IMR-90 (cell line): ENCODE data around the gene TMPRSS11A. TPM values are rescaled to one million over a fixed set of nuclear protein-coding genes. Genes with fewer than 3 reads are reported as not detected.

Experiments used
- ATAC-seq: fragments of 200-7000 bp; cut with Tn5 transposase; 2 replicates; pipeline ENCODE4 v1.9.1; 2020; ENCODE audit warnings: low read depth, mild to moderate bottlenecking, moderate library complexity
- BruUV-seq: library from RNA; stranded (reverse); fragments of 400-500 nt; replicated peaks from 2 replicates; lab custom pipeline; 2021; lab: Mats Ljungman, UMichigan
- CTCF ChIA-PET: fragments of 300-600 bp; formaldehyde crosslinking; extraction: SDS; loops from one replicate; lab custom pipeline; 2021; ENCODE audit warnings: antibody characterized with exemption; lab: Yijun Ruan, JAX
- POLR2A ChIA-PET: fragments of 300-600 bp; sonication (Branson Sonifier 250); formaldehyde crosslinking; loops from one replicate; lab custom pipeline; 2022; ENCODE audit warnings: antibody characterized with exemption; ENCODE audit not compliant: unreplicated experiment; lab: Charles Lee
- DNase-seq: peaks from one replicate; pipeline ENCODE4 v3.0.0; 2013
- H2AFZ ChIP-seq: replicated peaks from 2 replicates; pipeline ENCODE3; 2013; ENCODE audit warnings: low read length, mild to moderate bottlenecking; ENCODE audit not compliant: poor library complexity
- H2AK5ac ChIP-seq: 2 replicates; pipeline ENCODE4 v1.6.1; 2013; ENCODE audit warnings: low read depth, low read length, inconsistent platforms
- H2AK9ac ChIP-seq: replicated peaks from 2 replicates; pipeline ENCODE3; 2013; ENCODE audit warnings: mild to moderate bottlenecking, low read depth, low read length, moderate library complexity; ENCODE audit not compliant: poor library complexity
- H2BK120ac ChIP-seq: 2 replicates; pipeline ENCODE4 v1.6.1; 2013; ENCODE audit warnings: low read depth, low read length, inconsistent platforms
- H2BK15ac ChIP-seq: 3 replicates; pipeline ENCODE4 v1.6.1; 2013; ENCODE audit warnings: low read depth, low read length, inconsistent platforms
- H2BK20ac ChIP-seq: 2 replicates; pipeline ENCODE4 v1.6.1; 2013; ENCODE audit warnings: low read depth, mild to moderate bottlenecking, inconsistent platforms, low read length, moderate library complexity
- H2BK5ac ChIP-seq: 2 replicates; pipeline ENCODE4 v1.6.1; 2013; ENCODE audit warnings: mild to moderate bottlenecking, low read depth, low read length, inconsistent platforms; ENCODE audit not compliant: poor library complexity, severe bottlenecking
- H3K14ac ChIP-seq: replicated peaks from 2 replicates; pipeline ENCODE4 v1.6.1; 2013; ENCODE audit warnings: low read depth, low read length, inconsistent platforms
- H3K18ac ChIP-seq: 2 replicates; pipeline ENCODE4 v1.6.1; 2013; ENCODE audit warnings: low read depth, low read length, control low read depth
- H3K23ac ChIP-seq: 2 replicates; pipeline ENCODE4 v1.6.1; 2013; ENCODE audit warnings: low read depth, low read length, inconsistent platforms
- H3K27ac ChIP-seq: 2 replicates; pipeline ENCODE4 v1.5.1; 2013; ENCODE audit warnings: mild to moderate bottlenecking, control low read depth, low read length; ENCODE audit not compliant: insufficient read depth
- H3K27me3 ChIP-seq: 2 replicates; pipeline ENCODE4 v1.6.1; 2013; ENCODE audit warnings: low read length; ENCODE audit not compliant: control insufficient read depth, insufficient read depth
- H3K36me3 ChIP-seq: 2 replicates; pipeline ENCODE4 v1.6.1; 2013; ENCODE audit warnings: low read length, mixed read lengths; ENCODE audit not compliant: control insufficient read depth, insufficient read depth
- H3K4ac ChIP-seq: 2 replicates; pipeline ENCODE4 v1.6.1; 2013; ENCODE audit warnings: low read depth, low read length, inconsistent platforms
- H3K4me1 ChIP-seq: 2 replicates; pipeline ENCODE4 v1.6.1; 2013; ENCODE audit warnings: low read length, mixed read lengths; ENCODE audit not compliant: control insufficient read depth, insufficient read depth
- H3K4me2 ChIP-seq: 2 replicates; pipeline ENCODE4 v1.6.1; 2013; ENCODE audit warnings: low read depth, mild to moderate bottlenecking, control low read depth, low read length, moderate library complexity
- H3K4me3 ChIP-seq: 2 replicates; pipeline ENCODE4 v1.5.1; 2013; ENCODE audit warnings: low read depth, mild to moderate bottlenecking, control low read depth, low read length, moderate library complexity; ENCODE audit not compliant: insufficient read depth
- H3K56ac ChIP-seq: 2 replicates; pipeline ENCODE4 v1.6.1; 2013; ENCODE audit warnings: low read length, inconsistent platforms; ENCODE audit not compliant: insufficient read depth; ENCODE audit errors: extremely low read depth
- H3K79me1 ChIP-seq, 2 experiments: 2 replicates each; pipeline ENCODE4 v1.6.1; 2013; ENCODE audit warnings: low read length in 2 of 2, inconsistent platforms in 1 of 2, low read depth in 1 of 2
- H3K9ac ChIP-seq: 2 replicates; pipeline ENCODE4 v1.6.1; 2013; ENCODE audit warnings: low read depth, low read length, control low read depth
- H3K9me1 ChIP-seq: 2 replicates; pipeline ENCODE4 v1.6.1; 2013; ENCODE audit warnings: low read length, inconsistent platforms; ENCODE audit not compliant: insufficient read depth
- H3K9me3 ChIP-seq: 2 replicates; pipeline ENCODE4 v1.6.1; 2013; ENCODE audit warnings: low read length; ENCODE audit not compliant: control insufficient read depth, insufficient read depth
- H4K20me1 ChIP-seq: 2 replicates; pipeline ENCODE4 v1.6.1; 2013; ENCODE audit warnings: low read length, inconsistent platforms; ENCODE audit not compliant: insufficient read depth
- H4K5ac ChIP-seq: 2 replicates; pipeline ENCODE4 v1.6.1; 2013; ENCODE audit warnings: mild to moderate bottlenecking, low read depth, low read length, control low read depth
- H4K8ac ChIP-seq, 2 experiments: 2 replicates each; pipeline ENCODE4 v1.6.1; 2013; ENCODE audit warnings: low read depth in 2 of 2, low read length in 2 of 2, control low read depth in 1 of 2, inconsistent platforms in 1 of 2
- H4K91ac ChIP-seq: 2 replicates; pipeline ENCODE4 v1.6.1; 2013; ENCODE audit warnings: low read depth, low read length, inconsistent platforms; ENCODE audit not compliant: insufficient read depth
- BHLHE40 ChIP-seq: fragments of 150-350 bp; IDR thresholded peaks from 2 replicates; pipeline ENCODE4 v1.6.1; 2016; ENCODE audit warnings: mild to moderate bottlenecking, low read depth, low read length
- CEBPB ChIP-seq: IDR thresholded peaks from 2 replicates; pipeline ENCODE4 v1.6.1; 2012; ENCODE audit warnings: low read depth, low read length, improper control_type of control experiment
- CHD1 ChIP-seq: IDR thresholded peaks from 2 replicates; pipeline ENCODE4 v1.6.1; 2012; ENCODE audit warnings: low read depth, low read length, improper control_type of control experiment
- CTCF ChIP-seq: conservative IDR thresholded peaks from 2 replicates; pipeline ENCODE4 v1.5.1; 2012; ENCODE audit warnings: mild to moderate bottlenecking, low read depth, low read length, improper control_type of control experiment
- ELK1 ChIP-seq: fragments of 150-350 bp; IDR thresholded peaks from 2 replicates; pipeline ENCODE4 v1.6.1; 2016; ENCODE audit warnings: low read depth, mild to moderate bottlenecking, low read length, moderate library complexity, borderline replicate concordance
- FOS ChIP-seq: fragments of 150-350 bp; IDR thresholded peaks from 2 replicates; pipeline ENCODE4 v1.6.1; 2016; ENCODE audit warnings: low read depth, low read length
- MAFK ChIP-seq: IDR thresholded peaks from 2 replicates; pipeline ENCODE4 v1.6.1; 2012; ENCODE audit warnings: low read depth, low read length, improper control_type of control experiment
- MAZ ChIP-seq: IDR thresholded peaks from 2 replicates; pipeline ENCODE4 v1.6.1; 2012; ENCODE audit warnings: low read depth, mild to moderate bottlenecking, low read length, improper control_type of control experiment, moderate library complexity, borderline replicate concordance
- MXI1 ChIP-seq: IDR thresholded peaks from 2 replicates; pipeline ENCODE4 v1.6.1; 2012; ENCODE audit warnings: low read depth, mild to moderate bottlenecking, low read length, moderate library complexity, borderline replicate concordance
- NFE2L2 ChIP-seq: fragments of 150-350 bp; IDR thresholded peaks from 2 replicates; pipeline ENCODE4 v1.6.1; 2016; ENCODE audit warnings: low read depth, mild to moderate bottlenecking, low read length
- POLR2A ChIP-seq: IDR thresholded peaks from 2 replicates; pipeline ENCODE4 v1.6.1; 2012; ENCODE audit warnings: mild to moderate bottlenecking, low read depth, low read length
- RAD21 ChIP-seq: IDR thresholded peaks from 2 replicates; pipeline ENCODE4 v1.6.1; 2012; ENCODE audit warnings: low read length, improper control_type of control experiment
- RCOR1 ChIP-seq: IDR thresholded peaks from 2 replicates; pipeline ENCODE4 v1.6.1; 2012; ENCODE audit warnings: mild to moderate bottlenecking, low read length, improper control_type of control experiment; ENCODE audit not compliant: insufficient replicate concordance
- RFX5 ChIP-seq: IDR thresholded peaks from 2 replicates; pipeline ENCODE4 v1.8.0; 2012; ENCODE audit warnings: low read depth, mild to moderate bottlenecking, low read length, moderate library complexity
- SMC3 ChIP-seq: fragments of 150-350 bp; IDR thresholded peaks from 2 replicates; pipeline ENCODE4 v1.6.1; 2016; ENCODE audit warnings: low read depth, mild to moderate bottlenecking, antibody characterized with exemption, low read length, moderate library complexity
- USF2 ChIP-seq: fragments of 150-350 bp; IDR thresholded peaks from 2 replicates; pipeline ENCODE4 v1.6.1; 2017; ENCODE audit warnings: mild to moderate bottlenecking, antibody characterized with exemption, low read length, low read depth
- WGBS, 2 experiments: methylation state at CpG; one replicate each; pipeline versions ENCODE4 v1.1.5 to v1.1.7; 2013; ENCODE audit warnings: missing lambda C conversion rate in 2 of 2; ENCODE audit not compliant: insufficient read length in 1 of 2; ENCODE audit errors: extremely low coverage in 2 of 2; 5-methylcytosine and 5-hydroxymethylcytosine counted together
- dilution Hi-C: fragments of 300-500 bp; cut with HindIII; formaldehyde crosslinking; loops from one replicate; pipeline ENCODE4 v1.14.3; 2018; ENCODE audit warnings: low sequenced_read_pairs; ENCODE audit not compliant: unreplicated experiment
- in situ Hi-C: fragments of 300-500 bp; cut with MboI; formaldehyde crosslinking; loops from 3 replicates; pipeline ENCODE4 v1.14.3; 2019; ENCODE audit warnings: low sequenced_read_pairs, inconsistent platforms, mixed read lengths
- intact Hi-C: fragments of 100-400 bp; cut with micrococcal nuclease; formaldehyde crosslinking; loops from 2 replicates; pipeline ENCODE4 v1.10.0; 2022
- polyA plus RNA-seq, 3 experiments: library from polyadenylated mRNA; depleted of rRNA; stranded (reverse); fragments of >200 nt; gene quantifications; 2 replicates each; pipeline ENCODE4 v1.2.3, GENCODE V29; 2012; ENCODE audit warnings: low replicate concordance in 1 of 3
- total RNA-seq: library from RNA; depleted of rRNA; stranded (reverse); fragments of >200 nt; gene quantifications from 2 replicates; pipeline ENCODE4 v1.2.3, GENCODE V29; 2012

The TMPRSS11A gene
- total and polyA plus RNA-seq, 2 of the 4 experiments (the other 2 are of a cell fraction), result not detected

GRCh38 chr4:67933755-67934154, 29.5 kb downstream of the TMPRSS11A start:
- BruUV-seq, result no TSS peak
- in situ Hi-C loops, result no loop called here
- Histone ChIP-seq H2AK5ac (no peak overlapping the region), H3K27ac (no peak overlapping the region), H3K4ac (no peak overlapping the region), H3K27me3 (no peaks in the 10 kb centered on the region; the same call in 1 of the 2 replicates), H3K23ac (no peak overlapping the region), H2BK5ac (no peak overlapping the region), H4K91ac (no peak overlapping the region), H3K14ac (no peak overlapping the region), H3K4me2 (no peak overlapping the region), H3K79me1 (no peaks in the 10 kb centered on the region), H2BK15ac (no peak overlapping the region), H2BK20ac (no peak overlapping the region), H2BK120ac (no peak overlapping the region), H3K18ac (no peak overlapping the region), H4K8ac (no peak overlapping the region), H3K56ac (no peak overlapping the region), H2AFZ (no peak overlapping the region), H3K4me1 (no peaks in the 10 kb centered on the region), H4K5ac (no peak overlapping the region), H2AK9ac (no peak overlapping the region), H3K36me3 (no peaks in the 10 kb centered on the region), H3K9me1 (no peaks in the 10 kb centered on the region), H4K20me1 (no peaks in the 10 kb centered on the region), H3K9ac (no peak overlapping the region), H3K9me3 (no peaks in the 10 kb centered on the region), H3K4me3 (no peak overlapping the region)
- dilution Hi-C loops, result no loop called here
- ChIA-PET CTCF (no interaction called here), POLR2A (no interaction called here)
- intact Hi-C loops, result no loop called here
- TF ChIP-seq CTCF (no peak), NFE2L2 (no peak), FOS (no peak), MAFK (no peak), MXI1 (no peak), RAD21 (no peak), USF2 (no peak), CHD1 (no peak), ELK1 (no peak), POLR2A (no peak), RCOR1 (no peak), MAZ (no peak), CEBPB (no peak), RFX5 (no peak), SMC3 (no peak), BHLHE40 (no peak)
- no peak for ATAC-seq
- no peak for DNase-seq
- WGBS, 2 experiments, result no CpG with 5 or more reads among the region's 1 CpG
